ENCODE results near the gene FCRL5. TPM values are rescaled to one million over a fixed set of nuclear protein-coding genes. Genes with fewer than 3 reads are reported as not detected.

FCRL5 gene
- total and polyA plus RNA-seq, 2 donors (not counting 3 experiments of a cell fraction or from before 2014, with no cell fraction given) = not detected

GRCh38 chr1:157532569-157532968, 19.7 kb downstream of the FCRL5 start:
- ChIA-PET POLR2A (no interaction called here), CTCF (interaction anchor here (1.5 to 2.0 kb wide), 2 partner anchors 9 to 11 kb away, joined by 4 read pairs; no protein-coding TSS in a partner anchor)
- Histone ChIP-seq H3K4me2 (ENCODE audit: insufficient read depth, low read length) (no peak overlapping the region), H3K9me1 (replicated peaks; ENCODE audit: control insufficient read depth, extremely low read depth, insufficient read depth, low read length) (no peaks in the 10 kb centered on the region), H2AFZ (ENCODE audit: low read depth, low read length) (no peak overlapping the region), H3K9ac (replicated peaks; ENCODE audit: extremely low read depth, insufficient read depth, low read length) (no peak overlapping the region), H3K36me3 (ENCODE audit: control insufficient read depth in 2 of 2, extremely low read depth in 1 of 2, insufficient read depth in 2 of 2, low read length in 2 of 2) (no peaks in the 10 kb centered on the region), H3K9me3 (replicated peaks; ENCODE audit: control insufficient read depth, insufficient read depth, low read length) (no peaks in the 10 kb centered on the region), H4K20me1 (replicated peaks; ENCODE audit: control insufficient read depth, extremely low read depth, insufficient read depth, low read length) (no peaks in the 10 kb centered on the region), H3K4me3 (replicated peaks in 1 of 3; ENCODE audit: insufficient read depth in 1 of 3, low read depth in 1 of 3, low read length in 3 of 3) (no peak overlapping the region), H3K79me2 (ENCODE audit: control insufficient read depth, insufficient read depth, low read length) (no peaks in the 10 kb centered on the region), H3K27me3 (ENCODE audit: control insufficient read depth in 2 of 2, insufficient read depth in 2 of 2, low read length in 2 of 2) (no peaks in the 10 kb centered on the region), H3K4me1 (ENCODE audit: control insufficient read depth, extremely low read depth, insufficient read depth, low read length) (no peaks in the 10 kb centered on the region), H3K27ac (ENCODE audit: insufficient read depth, low read depth, low read length) (no peak overlapping the region)
- dilution Hi-C loops (cut with MboI; ENCODE audit: extremely low pct_ligation_motif_present, low sequenced_read_pairs) = no loop called here
- no peak for FAIRE-seq
- no TSS peak for BruUV-seq (replicated peaks)
- DNase-seq (ENCODE audit: low read depth, low spot score) = no peak
- TF ChIP-seq FOS (IDR thresholded peaks at IDR 0.05; ENCODE audit: borderline replicate concordance, insufficient read depth, low read length) (no peak), MYC (IDR thresholded peaks at IDR 0.05; ENCODE audit: low read depth, low read length) (no peak), POLR2AphosphoS5 (IDR thresholded peaks at IDR 0.05; ENCODE audit: insufficient read depth, low read depth, low read length) (no peak), POLR2A (IDR thresholded peaks at IDR 0.05; ENCODE audit: low read depth, low read length) (no peak), MAX (IDR thresholded peaks at IDR 0.05; ENCODE audit: insufficient read depth, insufficient read length) (no peak), JUN (IDR thresholded peaks at IDR 0.05; ENCODE audit: borderline replicate concordance, insufficient read depth, insufficient read length, low read depth) (no peak)
- TF ChIP-seq, protein P1, sequence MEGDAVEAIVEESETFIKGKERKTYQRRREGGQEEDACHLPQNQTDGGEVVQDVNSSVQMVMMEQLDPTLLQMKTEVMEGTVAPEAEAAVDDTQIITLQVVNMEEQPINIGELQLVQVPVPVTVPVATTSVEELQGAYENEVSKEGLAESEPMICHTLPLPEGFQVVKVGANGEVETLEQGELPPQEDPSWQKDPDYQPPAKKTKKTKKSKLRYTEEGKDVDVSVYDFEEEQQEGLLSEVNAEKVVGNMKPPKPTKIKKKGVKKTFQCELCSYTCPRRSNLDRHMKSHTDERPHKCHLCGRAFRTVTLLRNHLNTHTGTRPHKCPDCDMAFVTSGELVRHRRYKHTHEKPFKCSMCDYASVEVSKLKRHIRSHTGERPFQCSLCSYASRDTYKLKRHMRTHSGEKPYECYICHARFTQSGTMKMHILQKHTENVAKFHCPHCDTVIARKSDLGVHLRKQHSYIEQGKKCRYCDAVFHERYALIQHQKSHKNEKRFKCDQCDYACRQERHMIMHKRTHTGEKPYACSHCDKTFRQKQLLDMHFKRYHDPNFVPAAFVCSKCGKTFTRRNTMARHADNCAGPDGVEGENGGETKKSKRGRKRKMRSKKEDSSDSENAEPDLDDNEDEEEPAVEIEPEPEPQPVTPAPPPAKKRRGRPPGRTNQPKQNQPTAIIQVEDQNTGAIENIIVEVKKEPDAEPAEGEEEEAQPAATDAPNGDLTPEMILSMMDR (IDR thresholded peaks at IDR 0.05; ENCODE audit: extremely low read depth in 1 of 2, insufficient read depth in 1 of 2, low read depth in 1 of 2, low read length in 2 of 2) = no peak
- intact Hi-C loops (cut with micrococcal nuclease) = no loop called here
